Measurements from ENCODE around the gene NUP133.
"Not testable (repeated sequence)": the region's sequence is repeated elsewhere in the genome, so short reads cannot be mapped to it uniquely, and the experiment has no call there.

NUP133 gene

GRCh38 chr1:229508823-229509337 lies 739 bp upstream of the NUP133 start:
- DNase-seq = no peak

- no peak for DNase-seq
Observed at GRCh38 chr1:229507502-229507901, 639 bp downstream of the NUP133 start.

- DNase-seq = no peak
Observed at GRCh38 chr1:229506633-229507032, 1.5 kb downstream of the NUP133 start.

- no peak for DNase-seq
Observed at GRCh38 chr1:229495782-229496181, 12.4 kb downstream of the NUP133 start.

- no peak for DNase-seq
Observed at GRCh38 chr1:229487181-229487580, 21.0 kb downstream of the NUP133 start.

GRCh38 chr1:229485318-229485717 lies 22.8 kb downstream of the NUP133 start:
- DNase-seq = no peak

GRCh38 chr1:229482511-229482910 lies 25.6 kb downstream of the NUP133 start:
- DNase-seq = no peak

- DNase-seq = no peak
Observed at GRCh38 chr1:229480495-229480894, 27.6 kb downstream of the NUP133 start.

GRCh38 chr1:229479660-229480399 lies 28.3 kb downstream of the NUP133 start:
- no peak for DNase-seq

- no peak for DNase-seq
Observed at GRCh38 chr1:229478852-229479251, 29.3 kb downstream of the NUP133 start.

GRCh38 chr1:229475859-229476258 lies 32.3 kb downstream of the NUP133 start:
- not testable (repeated sequence) for DNase-seq

- DNase-seq = no peak
Observed at GRCh38 chr1:229474509-229474908, 33.6 kb downstream of the NUP133 start.

- DNase-seq = no peak
Observed at GRCh38 chr1:229471175-229471574, 37.0 kb downstream of the NUP133 start.

- DNase-seq = no peak
Observed at GRCh38 chr1:229470406-229471043, 37.6 kb downstream of the NUP133 start.

GRCh38 chr1:229466887-229467286 lies 41.3 kb downstream of the NUP133 start:
- DNase-seq = no peak

- no peak for DNase-seq
Observed at GRCh38 chr1:229464672-229465071, 43.5 kb downstream of the NUP133 start.

GRCh38 chr1:229461032-229461668 lies 47.0 kb downstream of the NUP133 start:
- no peak for DNase-seq

GRCh38 chr1:229459815-229460214 lies 48.3 kb downstream of the NUP133 start:
- no peak for DNase-seq

- no peak for DNase-seq
Observed at GRCh38 chr1:229457436-229457835, 50.7 kb downstream of the NUP133 start.

- no peak for DNase-seq
Observed at GRCh38 chr1:229456016-229456415, 52.1 kb downstream of the NUP133 start.

GRCh38 chr1:229454056-229454455 lies 54.1 kb downstream of the NUP133 start:
- no peak for DNase-seq

- DNase-seq = no peak
Observed at GRCh38 chr1:229452956-229453801, 55.0 kb downstream of the NUP133 start.

- DNase-seq = no peak
Observed at GRCh38 chr1:229448845-229449244, 59.3 kb downstream of the NUP133 start.
